Esophagus muscularis mucosa (tissue), 3 donors: ENCODE measurements around the gene CES2.

ENCODE experiments used
- CTCF ChIP-seq, 3 experiments: fragments of 200-600 bp in 2 of 3; fragments of 450-650 bp in 1 of 3; sonication (generic) in 2 of 3; IDR thresholded peaks; one replicate each; pipeline ENCODE4 v1.5.1; 2017 to 2019; ENCODE audit warnings: antibody characterized with exemption in 3 of 3, mild to moderate bottlenecking in 2 of 3, moderate library complexity in 1 of 3
- POLR2A ChIP-seq: fragments of 450-650 bp; IDR thresholded peaks from one replicate; pipeline ENCODE4 v1.6.1; 2017; ENCODE audit warnings: antibody characterized with exemption, moderate library complexity, mild to moderate bottlenecking, low read depth

- TF ChIP-seq CTCF (IDR thresholded peaks at IDR 0.05) (no peak), POLR2A (no peak)
These were observed 8.2 kb downstream of the CES2 start for GRCh38 chr16:66943426-66944053.
